Activated naive CD4-positive, alpha-beta T cell treated with anti-CD3 and anti-CD28 coated beads for 36 hours (primary cell): ENCODE data around the gene MICALL2. TPM values are rescaled to one million over a fixed set of nuclear protein-coding genes. Genes with fewer than 3 reads are reported as not detected.

Experiments used
- CTCF ChIA-PET: fragments of 350-600 bp; sonication (Branson Sonifier 250); formaldehyde crosslinking; loops from one replicate; lab custom pipeline; 2021; ENCODE audit warnings: antibody characterized with exemption; lab: Charles Lee
- DNase-seq: peaks from one replicate; pipeline ENCODE4 v3.0.0-alpha.2; 2020
- H3K27ac Mint-ChIP-seq: one replicate; pipeline ENCODE4 v1.8.0; 2021; ENCODE audit warnings: mild to moderate bottlenecking, mixed read lengths
- H3K27me3 Mint-ChIP-seq: one replicate; pipeline ENCODE4 v1.8.0; 2021; ENCODE audit warnings: low read depth, mixed read lengths
- H3K36me3 Mint-ChIP-seq: one replicate; pipeline ENCODE4 v1.8.0; 2021; ENCODE audit warnings: low read depth, mixed read lengths
- H3K4me1 Mint-ChIP-seq: one replicate; pipeline ENCODE4 v1.8.0; 2021; ENCODE audit warnings: low read depth, mixed read lengths
- H3K4me3 Mint-ChIP-seq: one replicate; pipeline ENCODE4 v1.8.0; 2021; ENCODE audit warnings: mild to moderate bottlenecking, moderate library complexity, mixed read lengths
- H3K9me3 Mint-ChIP-seq: one replicate; pipeline ENCODE4 v1.8.0; 2021; ENCODE audit warnings: mixed read lengths
- intact Hi-C: fragments of 100-400 bp; cut with micrococcal nuclease; formaldehyde crosslinking; loops from one replicate; pipeline ENCODE4 v1.15.1; 2023
- total RNA-seq, 2 experiments: library from RNA; stranded (reverse); gene quantifications; one replicate each; pipeline ENCODE4 v1.2.3, GENCODE V29; 2021

The MICALL2 gene
- total RNA-seq, 2 experiments from 2014 or later, result 3.7 to 4.2 TPM

DNA sequence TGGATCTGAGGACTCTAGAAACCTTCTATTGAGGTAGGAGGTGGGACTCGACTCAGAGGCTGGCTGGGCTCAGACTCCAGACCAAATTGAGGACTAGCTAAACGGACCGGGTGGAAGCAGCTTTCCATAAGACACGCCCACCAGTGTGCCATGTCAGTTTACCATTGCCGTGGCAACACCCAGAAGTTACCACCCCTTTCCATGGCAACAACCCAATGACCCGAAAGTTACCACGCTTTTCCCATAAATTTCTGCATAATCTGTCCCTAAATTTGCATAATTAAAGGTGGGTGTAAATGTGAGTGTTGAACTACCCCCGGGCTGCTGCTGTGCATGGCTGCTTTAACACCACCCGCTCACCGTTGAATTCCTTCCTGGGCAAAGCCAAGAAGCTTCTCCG, 58.9 kb downstream of the MICALL2 start:
- Mint-ChIP-seq H3K4me3 (no peak overlapping the region), H3K27me3 (peaks cover 40% of the 10 kb centered on the region), H3K9me3 (peaks cover 4% of the 10 kb centered on the region), H3K4me1 (peaks cover 5% of the 10 kb centered on the region), H3K36me3 (no peaks in the 10 kb centered on the region), H3K27ac (no peak overlapping the region)
- intact Hi-C loops, result no loop called here
- CTCF ChIA-PET, result no interaction called here
- DNase-seq, result no peak

DNA sequence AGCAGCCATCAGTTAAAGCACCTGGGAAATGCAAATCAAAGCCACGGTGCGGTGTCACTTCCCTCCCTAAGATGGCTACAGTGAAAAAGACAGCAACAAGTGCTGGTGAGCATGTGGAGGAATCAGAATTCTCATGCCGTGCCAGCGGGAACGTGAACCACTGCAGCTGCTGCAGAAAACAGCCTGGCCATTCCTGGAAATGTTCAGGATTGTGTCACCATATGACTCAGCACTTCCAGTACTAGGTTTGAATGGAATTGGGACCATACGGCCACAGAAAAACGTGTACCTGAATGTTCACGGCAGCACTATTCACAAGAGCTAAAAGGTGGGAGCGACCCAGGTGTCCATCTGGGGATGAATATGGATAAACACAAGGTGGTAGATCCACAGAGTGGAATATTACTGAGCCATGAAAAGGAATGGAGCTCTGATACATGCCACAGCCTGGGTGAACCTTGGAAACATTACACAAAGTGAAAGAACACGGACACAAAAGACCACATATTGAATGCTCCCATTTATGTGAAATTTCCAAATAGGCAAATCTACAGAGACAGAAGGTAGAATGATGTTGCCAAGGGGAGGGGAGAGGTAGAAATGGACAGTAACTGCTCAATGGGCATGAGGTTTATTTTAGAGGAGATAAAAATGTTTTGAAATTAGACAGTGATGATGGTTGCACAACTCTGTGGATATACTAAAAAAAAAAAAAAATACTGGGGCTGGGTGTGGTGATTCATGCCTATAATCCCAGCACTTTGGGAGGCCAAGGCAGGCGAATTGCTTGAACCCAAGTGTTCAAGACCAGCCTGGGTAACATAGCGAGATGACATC, 61.6 kb downstream of the MICALL2 start:
- no peaks in the 10 kb centered on the region for H3K36me3 Mint-ChIP-seq
- intact Hi-C loops, result no loop called here
- H3K27ac Mint-ChIP-seq, result no peak overlapping the region
- peaks cover 4% of the 10 kb centered on the region for H3K9me3 Mint-ChIP-seq
- CTCF ChIA-PET, result no interaction called here
- no peaks in the 10 kb centered on the region for H3K4me1 Mint-ChIP-seq
- no peak overlapping the region for H3K4me3 Mint-ChIP-seq
- no peak for DNase-seq
- peaks cover 25% of the 10 kb centered on the region for H3K27me3 Mint-ChIP-seq

GRCh38 chr7:1396195-1396594, 63.1 kb downstream of the MICALL2 start:
- intact Hi-C loops, result no loop called here

DNA sequence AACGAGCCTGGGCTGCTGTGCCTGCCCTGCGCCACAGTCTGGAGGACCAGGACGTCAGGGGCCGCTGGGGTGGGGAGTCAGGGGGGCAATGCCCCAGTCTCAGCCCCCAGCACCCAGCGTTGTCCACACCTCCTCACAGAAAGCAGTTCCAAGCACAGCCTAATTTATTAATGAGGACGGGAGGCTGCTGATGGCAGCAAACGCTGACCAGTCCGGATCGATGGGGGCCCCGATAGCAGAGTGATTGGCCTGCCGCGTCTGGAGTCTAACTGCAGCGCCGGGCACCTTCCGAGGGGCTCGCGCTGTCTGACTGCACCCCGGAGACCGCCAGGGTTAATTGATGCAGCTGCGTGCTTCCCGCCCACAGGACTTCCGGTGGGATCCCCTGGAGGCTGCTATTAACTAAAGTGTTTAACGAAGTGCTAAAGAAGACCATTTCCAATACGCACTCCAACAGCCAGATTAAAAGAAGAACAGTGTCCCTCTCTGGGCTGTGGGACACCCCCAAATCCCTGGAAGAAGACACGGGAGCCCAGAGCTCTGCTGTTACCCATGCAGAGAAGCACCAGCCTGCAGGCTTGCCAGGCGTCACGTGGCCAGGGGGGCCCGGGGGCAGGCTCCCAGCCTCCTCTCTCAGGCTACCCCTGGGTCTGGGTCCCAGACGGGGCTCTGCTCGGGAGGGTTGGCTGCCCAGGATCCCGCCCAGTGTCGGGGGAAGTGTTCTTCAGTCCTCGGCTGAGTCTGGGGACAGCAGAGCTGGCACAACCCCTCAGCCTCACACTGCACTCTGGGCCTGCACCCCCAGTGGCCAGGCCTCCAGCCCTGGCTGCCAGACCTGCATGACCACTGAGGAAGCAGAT, 63.8 kb downstream of the MICALL2 start:
- Mint-ChIP-seq H3K27ac (no peak overlapping the region), H3K9me3 (peaks cover 10% of the 10 kb centered on the region), H3K27me3 (peaks cover 15% of the 10 kb centered on the region), H3K36me3 (no peaks in the 10 kb centered on the region), H3K4me3 (no peak overlapping the region), H3K4me1 (no peaks in the 10 kb centered on the region)
- intact Hi-C loops, result no loop called here
- CTCF ChIA-PET, result no interaction called here
- no peak for DNase-seq

More at GRCh38 chr7:1396195-1396594, 63.1 kb downstream of the MICALL2 start:
- Mint-ChIP-seq H3K27me3 (peaks cover 21% of the 10 kb centered on the region), H3K4me3 (no peak overlapping the region), H3K36me3 (no peaks in the 10 kb centered on the region), H3K9me3 (peaks cover 10% of the 10 kb centered on the region), H3K27ac (no peak overlapping the region), H3K4me1 (no peaks in the 10 kb centered on the region)
- DNase-seq, result no peak
- CTCF ChIA-PET, result no interaction called here

DNA sequence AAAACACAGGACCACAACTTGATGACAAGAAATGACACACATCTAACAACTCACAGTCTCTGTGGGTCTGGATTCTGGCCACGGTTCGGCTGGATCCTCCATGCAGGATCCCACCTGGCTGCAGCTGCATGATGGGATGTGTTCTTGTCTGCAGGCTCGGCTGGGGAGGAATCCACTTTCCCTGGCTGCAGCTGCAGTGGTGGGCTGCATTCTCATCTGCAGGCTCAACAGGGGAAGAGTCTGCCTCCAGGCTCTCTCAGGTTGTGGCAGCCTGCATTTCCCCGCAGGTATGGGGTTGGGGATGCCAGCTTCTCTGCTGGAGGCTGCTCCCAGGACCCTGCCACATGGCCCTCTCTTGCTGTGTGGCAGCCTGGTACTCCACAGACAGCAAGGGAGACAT, 64.9 kb downstream of the MICALL2 start:
- Mint-ChIP-seq H3K4me3 (no peak overlapping the region), H3K4me1 (no peaks in the 10 kb centered on the region), H3K27me3 (peaks cover 13% of the 10 kb centered on the region), H3K27ac (no peak overlapping the region), H3K9me3 (peaks cover 10% of the 10 kb centered on the region), H3K36me3 (no peaks in the 10 kb centered on the region)
- intact Hi-C loops, result no loop called here
- CTCF ChIA-PET, result no interaction called here
- no peak for DNase-seq

GRCh38 chr7:1393421-1393820, 65.8 kb downstream of the MICALL2 start:
- no peak for DNase-seq
- Mint-ChIP-seq H3K27me3 (peaks cover 13% of the 10 kb centered on the region), H3K27ac (no peak overlapping the region), H3K36me3 (no peaks in the 10 kb centered on the region), H3K9me3 (peaks cover 10% of the 10 kb centered on the region), H3K4me3 (no peak overlapping the region), H3K4me1 (no peaks in the 10 kb centered on the region)
- intact Hi-C loops, result no loop called here
- CTCF ChIA-PET, result no interaction called here

DNA sequence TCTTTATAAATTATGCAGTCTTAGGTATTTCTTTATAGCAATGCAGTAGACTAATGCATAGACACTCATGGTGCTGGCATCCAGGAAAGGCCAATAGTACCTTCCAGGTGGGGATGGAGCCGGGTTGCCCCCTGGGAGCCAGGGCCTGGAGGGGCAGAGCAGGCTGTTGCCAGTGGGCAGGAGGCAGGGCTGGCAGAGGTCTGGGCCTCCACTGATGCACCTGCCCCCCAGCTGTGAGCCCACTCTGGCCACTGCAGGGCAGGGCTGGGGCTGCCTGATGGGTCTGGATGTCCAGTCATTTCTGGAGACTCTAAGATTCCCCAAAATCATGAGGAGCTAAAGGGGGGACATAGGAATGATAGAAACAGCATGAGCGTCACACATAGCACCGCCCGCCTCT, 66.7 kb downstream of the MICALL2 start:
- H3K9me3 Mint-ChIP-seq, result peaks cover 10% of the 10 kb centered on the region
- intact Hi-C loops, result no loop called here
- no peak overlapping the region for H3K4me3 Mint-ChIP-seq
- H3K27ac Mint-ChIP-seq, result no peak overlapping the region
- no peaks in the 10 kb centered on the region for H3K36me3 Mint-ChIP-seq
- CTCF ChIA-PET, result no interaction called here
- H3K27me3 Mint-ChIP-seq, result peaks cover 12% of the 10 kb centered on the region
- H3K4me1 Mint-ChIP-seq, result no peaks in the 10 kb centered on the region
- DNase-seq, result no peak

DNA sequence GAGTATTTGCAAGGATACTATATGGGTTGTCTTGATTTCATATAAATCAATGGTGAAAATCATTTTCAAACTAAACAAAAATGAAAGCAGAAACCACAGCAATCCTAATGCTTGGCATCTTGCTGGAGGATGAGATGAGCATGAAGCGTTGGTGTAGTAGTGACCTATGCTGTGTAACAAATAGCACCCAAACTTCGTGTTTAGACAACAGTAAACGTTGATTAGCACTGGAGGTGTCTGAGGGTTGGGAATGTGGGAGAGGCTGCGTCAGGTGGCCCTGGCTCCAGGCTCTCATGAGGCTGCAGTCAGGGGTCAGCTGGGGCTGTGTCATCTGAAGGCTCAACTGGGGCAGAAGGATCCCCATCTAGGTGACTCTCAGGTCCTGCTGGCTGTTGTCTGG, 67.8 kb downstream of the MICALL2 start:
- Mint-ChIP-seq H3K27me3 (peaks cover 14% of the 10 kb centered on the region), H3K27ac (no peak overlapping the region), H3K4me3 (no peak overlapping the region), H3K9me3 (peaks cover 10% of the 10 kb centered on the region), H3K36me3 (no peaks in the 10 kb centered on the region), H3K4me1 (no peaks in the 10 kb centered on the region)
- CTCF ChIA-PET, result no interaction called here
- DNase-seq, result no peak
- intact Hi-C loops, result no loop called here

- CTCF ChIA-PET, result no interaction called here
- H3K9me3 Mint-ChIP-seq, result peaks cover 7% of the 10 kb centered on the region
- no peak for DNase-seq
- H3K4me3 Mint-ChIP-seq, result no peak overlapping the region
- H3K27ac Mint-ChIP-seq, result no peak overlapping the region
- intact Hi-C loops, result no loop called here
- H3K4me1 Mint-ChIP-seq, result no peaks in the 10 kb centered on the region
- peaks cover 22% of the 10 kb centered on the region for H3K27me3 Mint-ChIP-seq
- H3K36me3 Mint-ChIP-seq, result no peaks in the 10 kb centered on the region
Observed at GRCh38 chr7:1388703-1389335, 70.5 kb downstream of the MICALL2 start.

GRCh38 chr7:1388021-1388702, 71.1 kb downstream of the MICALL2 start:
- Mint-ChIP-seq H3K4me1 (no peaks in the 10 kb centered on the region), H3K27me3 (peaks cover 22% of the 10 kb centered on the region), H3K4me3 (no peak overlapping the region), H3K36me3 (no peaks in the 10 kb centered on the region), H3K27ac (no peak overlapping the region), H3K9me3 (peaks cover 7% of the 10 kb centered on the region)
- intact Hi-C loops, result no loop called here
- no peak for DNase-seq
- CTCF ChIA-PET, result no interaction called here

DNA sequence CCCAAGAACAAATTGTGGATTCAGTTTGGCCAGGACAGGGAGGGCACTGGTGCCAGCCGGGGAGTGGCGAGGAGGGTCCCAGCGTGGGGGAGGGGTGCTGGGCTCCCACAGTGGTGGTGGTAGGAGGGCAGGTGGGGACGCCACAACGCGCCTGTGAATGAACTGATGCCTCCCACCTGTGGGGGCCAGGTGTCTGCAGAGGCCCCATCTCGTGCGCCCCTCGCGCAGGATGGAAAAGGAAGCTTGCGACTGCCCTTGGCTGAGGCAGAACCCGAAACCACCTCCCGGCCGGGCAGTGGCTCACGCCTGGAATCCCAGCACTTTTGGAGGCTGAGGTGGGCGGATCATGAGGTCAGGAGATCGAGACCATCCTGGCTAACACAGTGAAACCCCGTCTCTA, 72.0 kb downstream of the MICALL2 start:
- Mint-ChIP-seq H3K36me3 (no peaks in the 10 kb centered on the region), H3K4me3 (no peak overlapping the region), H3K27me3 (peaks cover 24% of the 10 kb centered on the region), H3K4me1 (no peaks in the 10 kb centered on the region), H3K9me3 (peaks cover 7% of the 10 kb centered on the region), H3K27ac (no peak overlapping the region)
- no peak for DNase-seq
- CTCF ChIA-PET, result no interaction called here
- intact Hi-C loops, result no loop called here

DNA sequence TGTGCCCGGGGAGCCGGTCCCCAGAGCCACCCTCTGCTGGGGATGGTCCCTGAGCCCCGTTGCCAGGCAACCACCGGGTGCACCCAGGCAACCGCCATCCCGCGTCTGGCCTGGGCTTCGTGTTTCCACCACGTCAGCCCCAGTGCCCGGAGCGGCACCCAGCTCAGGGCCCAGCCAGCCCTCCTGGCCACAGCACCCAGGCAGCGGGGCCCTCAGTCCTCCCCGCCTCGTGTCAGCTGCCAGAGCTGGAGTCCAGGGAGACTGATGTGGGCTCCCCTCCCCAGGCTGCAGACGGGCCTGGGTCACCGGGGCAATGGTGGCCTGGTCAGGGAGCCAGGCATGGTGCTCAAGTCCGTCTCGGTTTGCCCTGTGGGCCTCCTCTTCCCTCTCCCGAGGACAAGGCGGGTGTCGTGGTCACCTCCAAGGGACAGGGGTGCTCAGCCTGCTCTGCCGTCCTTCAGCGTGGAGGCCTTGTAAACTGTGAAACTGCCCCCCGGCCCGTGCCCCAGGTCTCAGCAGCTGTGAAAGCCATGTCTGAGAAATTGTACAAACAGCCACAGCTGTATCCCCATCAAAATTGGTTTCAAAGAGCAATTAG, 72.5 kb downstream of the MICALL2 start:
- no peaks in the 10 kb centered on the region for H3K4me1 Mint-ChIP-seq
- H3K27me3 Mint-ChIP-seq, result peaks cover 24% of the 10 kb centered on the region
- no peak overlapping the region for H3K4me3 Mint-ChIP-seq
- intact Hi-C loops, result no loop called here
- CTCF ChIA-PET, result no interaction called here
- no peak for DNase-seq
- H3K27ac Mint-ChIP-seq, result no peak overlapping the region
- peaks cover 5% of the 10 kb centered on the region for H3K9me3 Mint-ChIP-seq
- no peaks in the 10 kb centered on the region for H3K36me3 Mint-ChIP-seq
